ENCODE data around the gene PDYN. TPM values are rescaled to one million over a fixed set of nuclear protein-coding genes. Genes with fewer than 3 reads are reported as not detected.

PDYN gene
- total and polyA plus RNA-seq, 8 donors: not detected

DNA sequence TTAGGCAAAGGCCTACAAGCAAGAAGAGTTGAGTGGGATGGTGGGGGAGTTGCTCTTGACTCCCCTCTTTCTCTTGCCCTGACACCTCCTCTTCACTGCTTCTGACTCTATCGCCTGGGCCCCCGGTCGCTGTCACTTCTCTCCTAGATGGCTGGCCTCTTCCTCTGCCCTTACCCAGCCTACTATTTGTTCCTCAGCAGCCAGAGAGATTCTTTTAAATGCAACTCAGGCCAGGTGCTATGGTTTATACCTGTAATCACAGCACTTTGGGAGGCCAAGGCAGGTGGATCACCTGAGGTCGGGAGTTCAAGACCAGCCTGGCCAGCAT lies 4.3 kb upstream of the PDYN start:
- no peak overlapping the region for H3K27ac ChIP-seq
- intact Hi-C loops (cut with DNase I): no loop called here
- H3K4me3 ChIP-seq: no peak overlapping the region
- FAIRE-seq (no peak), ATAC-seq (no peak), DNase-seq (no peak)
- 74 to 79% methylated on average over 4 of the region's 4 CpGs for WGBS, 2 donors
- no peaks in the 10 kb centered on the region for H3K27me3 ChIP-seq
- H3K9me3 ChIP-seq: no peaks in the 10 kb centered on the region
- H3K36me3 ChIP-seq: no peaks in the 10 kb centered on the region
- TF ChIP-seq, protein P1, sequence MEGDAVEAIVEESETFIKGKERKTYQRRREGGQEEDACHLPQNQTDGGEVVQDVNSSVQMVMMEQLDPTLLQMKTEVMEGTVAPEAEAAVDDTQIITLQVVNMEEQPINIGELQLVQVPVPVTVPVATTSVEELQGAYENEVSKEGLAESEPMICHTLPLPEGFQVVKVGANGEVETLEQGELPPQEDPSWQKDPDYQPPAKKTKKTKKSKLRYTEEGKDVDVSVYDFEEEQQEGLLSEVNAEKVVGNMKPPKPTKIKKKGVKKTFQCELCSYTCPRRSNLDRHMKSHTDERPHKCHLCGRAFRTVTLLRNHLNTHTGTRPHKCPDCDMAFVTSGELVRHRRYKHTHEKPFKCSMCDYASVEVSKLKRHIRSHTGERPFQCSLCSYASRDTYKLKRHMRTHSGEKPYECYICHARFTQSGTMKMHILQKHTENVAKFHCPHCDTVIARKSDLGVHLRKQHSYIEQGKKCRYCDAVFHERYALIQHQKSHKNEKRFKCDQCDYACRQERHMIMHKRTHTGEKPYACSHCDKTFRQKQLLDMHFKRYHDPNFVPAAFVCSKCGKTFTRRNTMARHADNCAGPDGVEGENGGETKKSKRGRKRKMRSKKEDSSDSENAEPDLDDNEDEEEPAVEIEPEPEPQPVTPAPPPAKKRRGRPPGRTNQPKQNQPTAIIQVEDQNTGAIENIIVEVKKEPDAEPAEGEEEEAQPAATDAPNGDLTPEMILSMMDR (IDR thresholded peaks at IDR 0.05): no peak
- H3K4me1 ChIP-seq: no peaks in the 10 kb centered on the region

- no peaks in the 10 kb centered on the region for H3K27me3 ChIP-seq
- TF ChIP-seq, protein P1 (IDR thresholded peaks at IDR 0.05): no peak
- H3K36me3 ChIP-seq: no peaks in the 10 kb centered on the region
- H3K4me3 ChIP-seq: no peak overlapping the region
- intact Hi-C loops (cut with DNase I): no loop called here
- DNase-seq: no peak
- ATAC-seq: no peak
- no peak overlapping the region for H3K27ac ChIP-seq
- 52 to 56% methylated on average over 15 of the region's 15 CpGs for WGBS, 2 donors
- no peaks in the 10 kb centered on the region for H3K4me1 ChIP-seq
- no peak for FAIRE-seq
- no peaks in the 10 kb centered on the region for H3K9me3 ChIP-seq
These were observed 3.8 kb upstream of the PDYN start for GRCh38 chr20:1997483-1998192.

- no peak for ATAC-seq
- no peak overlapping the region for H3K4me3 ChIP-seq
- no peak overlapping the region for H3K27ac ChIP-seq
- H3K27me3 ChIP-seq: no peaks in the 10 kb centered on the region
- TF ChIP-seq, protein P1 (IDR thresholded peaks at IDR 0.05): no peak
- FAIRE-seq: no peak
- no peaks in the 10 kb centered on the region for H3K36me3 ChIP-seq
- DNase-seq: no peak
- H3K4me1 ChIP-seq: no peaks in the 10 kb centered on the region
- 52 to 65% methylated on average over 10 of the region's 10 CpGs for WGBS, 2 donors
- intact Hi-C loops (cut with DNase I): no loop called here
- no peaks in the 10 kb centered on the region for H3K9me3 ChIP-seq
These were observed 1.9 kb upstream of the PDYN start for GRCh38 chr20:1995531-1996310.

GRCh38 chr20:1994627-1995026 lies 769 bp upstream of the PDYN start:
- Histone ChIP-seq H3K27me3 (no peaks in the 10 kb centered on the region), H3K36me3 (no peaks in the 10 kb centered on the region), H3K9me3 (no peaks in the 10 kb centered on the region), H3K4me3 (no peak overlapping the region), H3K27ac (no peak overlapping the region), H3K4me1 (no peaks in the 10 kb centered on the region)
- no peak for ATAC-seq
- FAIRE-seq: no peak
- intact Hi-C loops (cut with DNase I): no loop called here
- TF ChIP-seq, protein P1 (IDR thresholded peaks at IDR 0.05): no peak
- no peak for DNase-seq
- 64 to 76% methylated on average over 14 of the region's 14 CpGs for WGBS, 2 donors
